SU-DHL-6 (cell line): ENCODE data around the gene PLEKHG2.
A peak's percentile ranks its signal among the peaks of the same experiment; 100 is the strongest.

Experiments
- H2AFZ ChIP-seq: fragments of 200-600 bp; sonication (generic); 2 replicates; pipeline ENCODE4 v1.6.1; 2014; ENCODE audit warnings: low read depth, mild to moderate bottlenecking, moderate library complexity, mixed read lengths, antibody characterized with exemption, low read length; ENCODE audit not compliant: severe bottlenecking
- H3F3A ChIP-seq: fragments of 200-600 bp; shearing (Covaris generic); 2 replicates; pipeline ENCODE4 v1.6.0; 2016; ENCODE audit warnings: antibody characterized with exemption, mild to moderate bottlenecking; ENCODE audit not compliant: insufficient read depth
- H3K27ac ChIP-seq: fragments of 200-600 bp; sonication (generic); 2 replicates; pipeline ENCODE4 v1.5.1; 2016; ENCODE audit warnings: low read depth, mild to moderate bottlenecking, low read length, moderate library complexity, mixed read lengths
- H3K27me3 ChIP-seq: fragments of 200-600 bp; sonication (generic), shearing (Covaris generic); 2 replicates; pipeline ENCODE4 v1.6.0; 2014; ENCODE audit warnings: mild to moderate bottlenecking, low read length
- H3K36me3 ChIP-seq: fragments of 200-600 bp; sonication (generic); 2 replicates; pipeline ENCODE4 v1.6.1; 2014; ENCODE audit warnings: mild to moderate bottlenecking, low read length, mixed read lengths
- H3K4me2 ChIP-seq: fragments of 300-600, 200-600 bp; shearing (Covaris generic), sonication (generic); 2 replicates; pipeline ENCODE4 v1.6.0; 2014; ENCODE audit warnings: low read length, low read depth, mild to moderate bottlenecking; ENCODE audit not compliant: poor library complexity, severe bottlenecking
- H3K4me3 ChIP-seq: fragments of 200-600 bp; sonication (generic); 2 replicates; pipeline ENCODE4 v1.5.1; 2014; ENCODE audit warnings: antibody characterized with exemption, low read length, mild to moderate bottlenecking, mixed read lengths; ENCODE audit not compliant: insufficient read depth, poor library complexity, severe bottlenecking
- H3K79me2 ChIP-seq: fragments of 200-600 bp; sonication (generic); 2 replicates; pipeline ENCODE4 v1.6.1; 2014; ENCODE audit warnings: mild to moderate bottlenecking, low read length, moderate library complexity; ENCODE audit not compliant: insufficient read depth
- H3K9ac ChIP-seq: fragments of 200-600 bp; sonication (generic); 2 replicates; pipeline ENCODE4 v1.7.0; 2014; ENCODE audit warnings: mild to moderate bottlenecking, low read length
- H3K9me2 ChIP-seq: fragments of 200-600 bp; sonication (generic); replicated peaks from 2 replicates; pipeline ENCODE4 v1.6.1; 2014; ENCODE audit warnings: low read length; ENCODE audit not compliant: insufficient read depth
- H3K9me3 ChIP-seq: fragments of 200-600 bp; sonication (generic); 2 replicates; pipeline ENCODE4 v1.6.1; 2014; ENCODE audit warnings: low read length, mixed read lengths; ENCODE audit not compliant: insufficient read depth
- H4K20me1 ChIP-seq: fragments of 200-600 bp; sonication (generic); 2 replicates; pipeline ENCODE4 v1.6.1; 2014; ENCODE audit warnings: low read depth, mild to moderate bottlenecking, antibody characterized with exemption, low read length, moderate library complexity, mixed read lengths
- EZH2phosphoT487 ChIP-seq: fragments of 200-600 bp; sonication (generic), shearing (Covaris generic); conservative IDR thresholded peaks from 2 replicates; pipeline ENCODE4 v1.6.1; 2018; ENCODE audit warnings: mild to moderate bottlenecking, antibody characterized with exemption, low read length, moderate library complexity, mixed read lengths
- TF ChIP-seq, protein P1 (sequence below): fragments of 200-600 bp; sonication (generic); IDR thresholded peaks from one replicate; pipeline ENCODE4 v1.5.1; 2017; ENCODE audit warnings: antibody characterized with exemption, mild to moderate bottlenecking, low read length, moderate library complexity; ENCODE audit not compliant: insufficient read depth, poor library complexity, severe bottlenecking

The PLEKHG2 gene

DNA sequence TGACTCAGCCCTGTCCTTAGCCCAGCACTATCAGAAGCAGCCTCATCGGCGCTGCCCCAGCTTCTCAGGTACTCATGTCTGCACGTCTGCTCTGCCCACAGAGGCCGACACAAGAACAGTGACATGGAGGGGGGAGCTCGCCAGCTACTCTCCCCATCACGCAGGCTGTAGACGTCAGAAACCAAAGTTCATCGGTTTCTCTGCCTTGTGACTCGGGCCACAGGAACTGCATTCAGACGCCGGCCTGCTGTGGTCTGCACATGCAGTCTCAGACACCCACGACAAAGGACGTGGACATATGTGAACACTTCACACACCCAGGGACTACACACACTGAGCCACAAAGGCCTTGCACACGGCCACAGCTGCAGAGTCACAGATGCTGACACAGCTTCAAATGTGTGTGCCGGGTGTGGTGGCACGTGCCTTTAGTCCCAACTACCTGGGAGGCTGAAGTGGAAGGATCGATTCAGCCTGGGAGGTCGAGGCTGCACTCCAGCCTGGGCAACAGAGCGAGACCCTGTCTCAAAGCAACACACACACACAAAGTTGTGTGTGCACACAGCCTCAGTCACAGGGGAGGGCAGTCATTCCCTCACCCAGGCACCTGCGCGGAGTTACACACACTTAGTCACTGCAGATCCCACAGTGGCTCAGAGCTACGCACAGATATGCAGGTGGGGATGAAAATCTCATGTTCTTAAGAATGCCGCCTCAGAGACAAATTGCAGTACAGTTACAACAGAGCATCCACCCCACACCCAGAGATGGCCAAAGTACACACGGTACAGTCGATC lies 10.7 kb upstream of the PLEKHG2 start:
- H3K36me3 ChIP-seq = no peaks in the 10 kb centered on the region
- no peaks in the 10 kb centered on the region for H4K20me1 ChIP-seq
- TF ChIP-seq, protein P1, sequence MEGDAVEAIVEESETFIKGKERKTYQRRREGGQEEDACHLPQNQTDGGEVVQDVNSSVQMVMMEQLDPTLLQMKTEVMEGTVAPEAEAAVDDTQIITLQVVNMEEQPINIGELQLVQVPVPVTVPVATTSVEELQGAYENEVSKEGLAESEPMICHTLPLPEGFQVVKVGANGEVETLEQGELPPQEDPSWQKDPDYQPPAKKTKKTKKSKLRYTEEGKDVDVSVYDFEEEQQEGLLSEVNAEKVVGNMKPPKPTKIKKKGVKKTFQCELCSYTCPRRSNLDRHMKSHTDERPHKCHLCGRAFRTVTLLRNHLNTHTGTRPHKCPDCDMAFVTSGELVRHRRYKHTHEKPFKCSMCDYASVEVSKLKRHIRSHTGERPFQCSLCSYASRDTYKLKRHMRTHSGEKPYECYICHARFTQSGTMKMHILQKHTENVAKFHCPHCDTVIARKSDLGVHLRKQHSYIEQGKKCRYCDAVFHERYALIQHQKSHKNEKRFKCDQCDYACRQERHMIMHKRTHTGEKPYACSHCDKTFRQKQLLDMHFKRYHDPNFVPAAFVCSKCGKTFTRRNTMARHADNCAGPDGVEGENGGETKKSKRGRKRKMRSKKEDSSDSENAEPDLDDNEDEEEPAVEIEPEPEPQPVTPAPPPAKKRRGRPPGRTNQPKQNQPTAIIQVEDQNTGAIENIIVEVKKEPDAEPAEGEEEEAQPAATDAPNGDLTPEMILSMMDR = no peak
- H3K4me3 ChIP-seq = no peak overlapping the region
- no peaks in the 10 kb centered on the region; the same call in 1 of the 2 replicates for H3K79me2 ChIP-seq
- peak overlapping the region; percentile 45 for H3K4me2 ChIP-seq
- H3K9ac ChIP-seq = peak overlapping the region; percentile 45
- no peaks in the 10 kb centered on the region for H3K27me3 ChIP-seq
- H3K9me2 ChIP-seq = no peaks in the 10 kb centered on the region
- H3F3A ChIP-seq = peaks cover 30% of the 10 kb centered on the region
- H3K27ac ChIP-seq = peak overlapping the region; percentile 57
- H3K9me3 ChIP-seq = no peaks in the 10 kb centered on the region
- peak overlapping the region; percentile 75 for H2AFZ ChIP-seq

DNA sequence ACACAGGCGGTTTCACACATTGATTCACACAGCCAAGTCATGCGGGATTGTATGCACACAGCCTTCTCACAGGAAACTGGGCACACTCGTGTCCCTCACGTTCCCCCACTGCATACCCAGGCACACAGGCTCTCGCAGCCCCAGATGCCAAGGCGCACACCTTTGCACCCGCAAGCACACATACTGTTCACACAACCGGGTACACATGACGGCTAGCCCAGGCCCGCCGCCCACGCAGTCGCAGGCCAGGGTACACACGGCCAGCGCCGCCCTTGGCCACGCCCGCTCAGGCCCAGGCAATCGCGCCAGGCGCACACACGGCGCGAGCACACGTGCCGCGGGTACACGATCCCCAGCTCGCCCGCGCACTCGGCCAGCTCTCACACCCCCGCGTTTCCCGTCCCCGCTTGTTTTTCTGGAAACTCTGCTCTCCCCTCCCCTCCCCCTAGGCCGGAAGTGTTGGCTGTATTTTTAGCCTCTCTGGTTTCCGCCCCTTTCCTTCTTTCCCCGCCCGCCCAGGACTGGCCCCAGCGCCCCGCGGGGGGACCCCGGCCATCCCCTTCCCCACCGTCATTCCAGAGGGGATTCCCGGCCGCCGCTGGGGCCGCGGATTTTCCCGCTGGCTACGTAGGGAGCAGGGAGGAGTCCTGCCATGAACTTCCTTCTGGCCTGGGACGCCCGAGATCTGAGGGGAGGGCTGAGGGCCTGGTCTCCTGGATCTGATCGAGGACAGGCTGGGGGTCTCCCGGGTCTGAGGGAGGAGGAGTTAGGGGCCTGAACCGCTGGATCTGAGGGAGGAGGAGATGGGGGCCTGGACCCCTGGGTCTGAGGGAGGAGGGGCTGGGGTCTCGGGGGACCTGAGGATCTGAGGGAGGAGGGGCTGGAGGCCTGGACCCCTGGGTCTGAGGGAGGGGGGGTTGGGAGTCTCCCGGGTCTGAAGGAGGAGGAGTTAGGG lies 9.8 kb upstream of the PLEKHG2 start:
- TF ChIP-seq, protein P1 = no peak
- TF ChIP-seq EZH2phosphoT487 = no peak
- Histone ChIP-seq H3K36me3 (no peaks in the 10 kb centered on the region), H3F3A (peaks cover 35% of the 10 kb centered on the region), H3K27ac (peak overlapping the region; percentile 57), H3K4me3 (peak overlapping the region; percentile 27), H3K27me3 (no peaks in the 10 kb centered on the region), H3K9me3 (no peaks in the 10 kb centered on the region), H2AFZ (peak overlapping the region; percentile 75), H3K79me2 (peaks cover 5% of the 10 kb centered on the region), H3K9me2 (no peaks in the 10 kb centered on the region), H3K9ac (peak overlapping the region; percentile 45), H3K4me2 (peak overlapping the region; percentile 45), H4K20me1 (no peaks in the 10 kb centered on the region)

DNA sequence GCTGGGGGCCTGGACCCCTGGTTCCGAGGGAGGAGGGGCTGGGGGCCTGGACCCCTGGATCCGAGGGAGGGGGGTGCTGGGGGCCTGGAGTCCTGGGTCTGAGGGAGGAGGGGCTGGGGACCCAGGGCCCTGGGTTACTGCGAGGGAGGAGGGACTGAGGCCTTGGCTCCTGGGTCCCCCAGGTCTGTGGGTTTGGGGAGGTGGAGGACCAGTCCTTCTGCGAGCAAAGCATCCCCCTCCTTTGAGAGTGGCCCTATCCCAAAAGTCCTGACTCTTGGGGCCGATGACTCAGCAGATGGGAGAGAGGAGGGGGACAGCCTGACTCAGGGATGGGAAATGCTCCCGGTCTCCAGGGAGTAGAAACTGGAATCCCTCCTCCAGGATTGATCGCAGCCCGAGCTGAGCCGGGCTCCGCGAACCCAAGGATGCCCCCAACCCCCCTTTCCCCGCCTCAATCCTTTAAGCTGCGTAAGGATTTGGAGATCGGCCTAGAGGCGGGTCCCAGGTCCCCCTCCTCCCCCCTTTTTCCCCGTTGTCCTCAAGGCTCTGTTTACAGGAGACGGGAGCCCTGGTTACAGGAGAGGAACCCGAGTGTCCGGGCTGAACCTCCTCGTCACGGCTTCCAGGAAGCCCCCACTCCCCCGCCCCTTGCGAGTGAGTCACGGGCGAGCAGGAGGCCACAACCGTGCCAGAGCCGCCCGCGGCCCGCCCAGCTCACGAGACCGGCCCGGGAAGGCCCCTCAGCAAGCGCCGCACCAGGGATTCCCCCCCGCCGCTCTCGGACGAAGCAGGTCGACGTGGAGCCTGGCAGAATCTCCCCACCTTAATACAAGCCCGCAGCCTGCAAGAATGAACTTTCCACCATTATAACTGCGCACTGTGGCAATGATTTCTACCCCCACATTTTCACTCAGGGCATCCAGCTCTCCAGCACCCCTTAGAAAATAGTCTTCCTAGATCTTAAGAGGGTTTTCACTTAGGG lies 8.8 kb upstream of the PLEKHG2 start:
- Histone ChIP-seq H3K36me3 (no peaks in the 10 kb centered on the region), H3K27ac (peak overlapping the region; percentile 57), H3K79me2 (peaks cover 14% of the 10 kb centered on the region), H4K20me1 (no peaks in the 10 kb centered on the region), H2AFZ (no peak overlapping the region), H3K9me2 (no peaks in the 10 kb centered on the region), H3F3A (peaks cover 40% of the 10 kb centered on the region), H3K4me3 (no peak overlapping the region), H3K9me3 (no peaks in the 10 kb centered on the region), H3K9ac (no peak overlapping the region; the same call in 1 of the 2 replicates), H3K4me2 (no peak overlapping the region), H3K27me3 (no peaks in the 10 kb centered on the region)
- TF ChIP-seq, protein P1 = no peak
- no peak for TF ChIP-seq EZH2phosphoT487
